ENCODE results near the gene IGLL5.
"Not testable (repeated sequence)": the region's sequence is repeated elsewhere in the genome, so short reads cannot be mapped to it uniquely, and the experiment has no call there.

Gene IGLL5

GRCh38 chr22:22902247-22903001 is 14.8 kb downstream of the IGLL5 start:
- DNase-seq: no peak

- DNase-seq: no peak
Observed at GRCh38 chr22:22903355-22903777, 15.8 kb downstream of the IGLL5 start.

GRCh38 chr22:22903781-22904192 is 16.2 kb downstream of the IGLL5 start:
- not testable (repeated sequence) for DNase-seq

GRCh38 chr22:22904736-22905135 is 17.1 kb downstream of the IGLL5 start:
- DNase-seq: not testable (repeated sequence)

GRCh38 chr22:22906391-22906790 is 18.8 kb downstream of the IGLL5 start:
- not testable (repeated sequence) for DNase-seq

- no peak for DNase-seq
Observed at GRCh38 chr22:22906907-22907550, 19.4 kb downstream of the IGLL5 start.

GRCh38 chr22:22907551-22908494 is 20.2 kb downstream of the IGLL5 start:
- DNase-seq: no peak

GRCh38 chr22:22908495-22908861 is 20.9 kb downstream of the IGLL5 start:
- no peak for DNase-seq

GRCh38 chr22:22908941-22909604 is 21.5 kb downstream of the IGLL5 start:
- no peak for DNase-seq

- no peak for DNase-seq
Observed at GRCh38 chr22:22909605-22910271, 22.1 kb downstream of the IGLL5 start.

GRCh38 chr22:22910272-22911240 is 22.9 kb downstream of the IGLL5 start:
- no peak for DNase-seq

- no peak for DNase-seq
Observed at GRCh38 chr22:22911327-22912134, 23.9 kb downstream of the IGLL5 start.

GRCh38 chr22:22912135-22912987 is 24.7 kb downstream of the IGLL5 start:
- DNase-seq: no peak

GRCh38 chr22:22912988-22913253 is 25.3 kb downstream of the IGLL5 start:
- no peak for DNase-seq

GRCh38 chr22:22913989-22914388 is 26.4 kb downstream of the IGLL5 start:
- DNase-seq: no peak

GRCh38 chr22:22914726-22915669 is 27.4 kb downstream of the IGLL5 start:
- DNase-seq: no peak

- DNase-seq: no peak
Observed at GRCh38 chr22:22915670-22916035, 28.0 kb downstream of the IGLL5 start.
